HCT116 (cell line): Measurements from ENCODE around the gene GINS3. TPM values are rescaled to one million over a fixed set of nuclear protein-coding genes. Genes with fewer than 3 reads are reported as not detected.

Source experiments
- ATAC-seq: fragments of 200-7000 bp; cut with Tn5 transposase; 2 replicates; pipeline ENCODE4 v1.9.1; 2020; ENCODE audit warnings: mild to moderate bottlenecking, moderate library complexity
- BruUV-seq: library from RNA; stranded (reverse); fragments of 400-500 nt; replicated peaks from 2 replicates; lab custom pipeline; 2021; lab: Mats Ljungman, UMichigan
- CTCF ChIA-PET: fragments of 300-600 bp; sonication (Branson Sonifier 250); formaldehyde crosslinking; loops from one replicate; lab custom pipeline; 2021; ENCODE audit warnings: antibody characterized with exemption; lab: Charles Lee
- POLR2A ChIA-PET: fragments of 300-600, 350-600 bp; sonication (Branson Sonifier 250); formaldehyde crosslinking; loops from one replicate; lab custom pipeline; 2021; ENCODE audit warnings: antibody characterized with exemption; lab: Charles Lee
- RAD21 ChIA-PET, 2 experiments: fragments of 300-600 bp; sonication (Branson Sonifier 250); formaldehyde crosslinking; loops; one replicate each; lab custom pipeline; 2023; ENCODE audit warnings: low total read pairs in 2 of 2; ENCODE audit not compliant: uncharacterized antibody in 2 of 2, unreplicated experiment in 2 of 2, low non-redundant PET in 1 of 2; lab: Charles Lee
- DNase-seq: peaks from one replicate; pipeline ENCODE4 v3.0.0-alpha.2; 2010; ENCODE audit warnings: low read depth, low spot score
- H2AFZ ChIP-seq: fragments of 200-600 bp; shearing (Covaris generic), sonication (generic); 2 replicates; pipeline ENCODE4 v1.6.1; 2017; ENCODE audit warnings: low read depth, mixed run types, mixed read lengths, antibody characterized with exemption, low read length; ENCODE audit not compliant: poor library complexity, severe bottlenecking
- H3K27ac ChIP-seq: 2 replicates; pipeline ENCODE4 v1.5.1; 2012; ENCODE audit warnings: low read depth, low read length
- H3K27me3 ChIP-seq: fragments of 200-600 bp; sonication (generic); 2 replicates; pipeline ENCODE4 v1.6.1; 2016; ENCODE audit warnings: mixed run types, low read length, mixed read lengths; ENCODE audit not compliant: insufficient read depth
- H3K36me3 ChIP-seq, 2 experiments: fragments of 200-500 bp in 1 of 2; fragments of 200-600 bp in 1 of 2; sonication (Bioruptor generic) in 1 of 2; sonication (generic) in 1 of 2; 2 replicates each; pipeline versions ENCODE4 v1.5.1 to v1.6.1; 2014 to 2016; ENCODE audit warnings: low read length in 2 of 2, inconsistent platforms in 1 of 2, mixed read lengths in 1 of 2, mixed run types in 1 of 2; ENCODE audit not compliant: insufficient read depth in 2 of 2, control insufficient read depth in 1 of 2
- H3K4me1 ChIP-seq, 2 experiments: fragments of 200-600 bp in 1 of 2; sonication (generic) in 1 of 2; 2 replicates each; pipeline versions ENCODE4 v1.5.1 to v1.6.1; 2012 to 2017; ENCODE audit warnings: low read length in 2 of 2, inconsistent platforms in 1 of 2, mild to moderate bottlenecking in 1 of 2, mixed read lengths in 1 of 2, mixed run types in 1 of 2, moderate library complexity in 1 of 2; ENCODE audit not compliant: insufficient read depth in 2 of 2, control insufficient read depth in 1 of 2
- H3K4me2 ChIP-seq: fragments of 200-600 bp; sonication (generic); 2 replicates; pipeline ENCODE4 v1.6.1; 2017; ENCODE audit warnings: mixed run types, low read length, mixed read lengths
- H3K4me3 ChIP-seq, 2 experiments: fragments of 200-600 bp in 1 of 2; sonication (generic) in 1 of 2; replicated peaks in 1 of 2; 2 replicates each; pipeline ENCODE4 v1.5.1; 2011 to 2016; ENCODE audit warnings: low read length in 2 of 2, control low read depth in 1 of 2, low read depth in 1 of 2, mild to moderate bottlenecking in 1 of 2, mixed read lengths in 1 of 2, mixed run types in 1 of 2
- H3K79me2 ChIP-seq: fragments of 200-600 bp; sonication (generic); 2 replicates; pipeline ENCODE4 v1.6.1; 2017; ENCODE audit warnings: mild to moderate bottlenecking, mixed run types, low read length, moderate library complexity, mixed read lengths; ENCODE audit not compliant: insufficient read depth
- H3K9ac ChIP-seq: fragments of 200-600 bp; sonication (generic); 2 replicates; pipeline ENCODE4 v1.6.1; 2016; ENCODE audit warnings: low read length, mixed read lengths
- H3K9me2 ChIP-seq: fragments of 200-600 bp; sonication (generic), shearing (Covaris generic); 2 replicates; pipeline ENCODE4 v1.6.1; 2017; ENCODE audit warnings: mixed run types, mild to moderate bottlenecking, moderate library complexity; ENCODE audit not compliant: insufficient read depth
- H3K9me3 ChIP-seq, 2 experiments: fragments of 200-500 bp in 1 of 2; fragments of 200-600 bp in 1 of 2; sonication (Bioruptor generic) in 1 of 2; sonication (generic) in 1 of 2; 2 replicates each; pipeline ENCODE4 v1.6.1; 2014 to 2017; ENCODE audit warnings: low read length in 2 of 2, mixed read lengths in 2 of 2, inconsistent platforms in 1 of 2, low read depth in 1 of 2, mild to moderate bottlenecking in 1 of 2, mixed run types in 1 of 2, moderate library complexity in 1 of 2; ENCODE audit not compliant: control insufficient read depth in 1 of 2, insufficient read depth in 1 of 2
- H4K20me1 ChIP-seq: fragments of 200-600 bp; sonication (generic), shearing (Covaris generic); 2 replicates; pipeline ENCODE4 v1.6.1; 2017; ENCODE audit warnings: mixed run types, mild to moderate bottlenecking, moderate library complexity; ENCODE audit not compliant: insufficient read depth
- CBX3 ChIP-seq: IDR thresholded peaks from 2 replicates; pipeline ENCODE4 v1.6.1; 2012; ENCODE audit warnings: low read depth
- EGR1 ChIP-seq: IDR thresholded peaks from 2 replicates; pipeline ENCODE4 v1.6.1; 2012; ENCODE audit warnings: low read depth
- ELF1 ChIP-seq: IDR thresholded peaks from 2 replicates; pipeline ENCODE4 v1.6.1; 2012; ENCODE audit warnings: low read depth, borderline replicate concordance
- EZH2phosphoT487 ChIP-seq: fragments of 200-600 bp; IDR thresholded peaks from 2 replicates; pipeline ENCODE4 v1.6.1; 2018; ENCODE audit warnings: antibody characterized with exemption, borderline replicate concordance
- FOSL1 ChIP-seq: IDR thresholded peaks from 2 replicates; pipeline ENCODE4 v1.6.1; 2012; ENCODE audit warnings: low read depth
- POLR2A ChIP-seq: IDR thresholded peaks from 2 replicates; pipeline ENCODE4 v1.7.0; 2011; ENCODE audit warnings: borderline replicate concordance; ENCODE audit not compliant: insufficient read depth, insufficient read length; ENCODE audit errors: extremely low read depth
- REST ChIP-seq: IDR thresholded peaks from 2 replicates; pipeline ENCODE4 v1.6.1; 2012; ENCODE audit warnings: low read depth
- SIN3A ChIP-seq: IDR thresholded peaks from 2 replicates; pipeline ENCODE4 v1.6.1; 2012; ENCODE audit warnings: low read depth
- TCF7L2 ChIP-seq: IDR thresholded peaks from 2 replicates; pipeline ENCODE4 v1.7.0; 2011; ENCODE audit warnings: borderline replicate concordance, inconsistent platforms; ENCODE audit not compliant: insufficient read depth, insufficient read length; ENCODE audit errors: extremely low read depth
- YY1 ChIP-seq: IDR thresholded peaks from 2 replicates; pipeline ENCODE4 v1.6.1; 2011; ENCODE audit warnings: low read length, low read depth, moderate library complexity, mild to moderate bottlenecking; ENCODE audit not compliant: insufficient replicate concordance; ENCODE audit errors: extremely low read depth
- ZNF274 ChIP-seq: fragments of 200-500 bp; sonication (Bioruptor generic); IDR thresholded peaks from 2 replicates; pipeline ENCODE4 v1.6.1; 2014; ENCODE audit warnings: mild to moderate bottlenecking, low read depth, low read length, inconsistent platforms
- intact Hi-C: fragments of 100-400 bp; cut with micrococcal nuclease; formaldehyde crosslinking; loops from 2 replicates; pipeline ENCODE4 v1.10.0; 2022
- total RNA-seq: library from RNA; stranded (reverse); gene quantifications from one replicate; pipeline ENCODE4 v1.2.1, GENCODE V29; 2021; ENCODE audit not compliant: unreplicated experiment
- TF ChIP-seq, protein P1 (sequence below), 3 experiments: fragments of 200-600 bp in 1 of 3; sonication (generic) in 1 of 3; IDR thresholded peaks in 2 of 3; conservative IDR thresholded peaks in 1 of 3; 2 replicates each; pipeline ENCODE4 v1.5.1; 2012 to 2017; ENCODE audit warnings: low read depth in 2 of 3, low read length in 2 of 3, antibody characterized with exemption in 1 of 3, borderline replicate concordance in 1 of 3, control low read depth in 1 of 3, mild to moderate bottlenecking in 1 of 3, mixed read lengths in 1 of 3, mixed run types in 1 of 3, moderate library complexity in 1 of 3; ENCODE audit not compliant: insufficient read depth in 1 of 3

Gene GINS3
- total RNA-seq, 1 experiment from 2014 or later, result 12.1 TPM

GRCh38 chr16:58417035-58417434, 24.8 kb downstream of the GINS3 start:
- Histone ChIP-seq H3K9ac (no peak overlapping the region), H3K4me1 (peaks cover 0 to 8% of the 10 kb centered on the region in 2 experiments; a peak in 2 of 4 replicates), H3K4me2 (no peak overlapping the region), H2AFZ (no peak overlapping the region), H3K9me3 (no peaks in the 10 kb centered on the region), H3K27me3 (no peaks in the 10 kb centered on the region), H3K36me3 (no peaks in the 10 kb centered on the region), H3K27ac (no peak overlapping the region), H3K9me2 (no peaks in the 10 kb centered on the region), H3K4me3 (no peak overlapping the region), H3K79me2 (no peaks in the 10 kb centered on the region), H4K20me1 (no peaks in the 10 kb centered on the region)
- CTCF ChIA-PET, result no interaction called here
- POLR2A ChIA-PET, result interaction anchor here (0.6 kb wide), 1 partner anchor 9 kb away, joined by 3 read pairs; no protein-coding TSS in a partner anchor
- ATAC-seq (no peak), DNase-seq (no peak)
- BruUV-seq, result no TSS peak
- RAD21 ChIA-PET, result interaction anchor here in 1 of 2 experiments (0.6 kb wide), 1 partner anchor 216 kb away, joined by 3 read pairs; no protein-coding TSS in a partner anchor
- TF ChIP-seq, protein P1, sequence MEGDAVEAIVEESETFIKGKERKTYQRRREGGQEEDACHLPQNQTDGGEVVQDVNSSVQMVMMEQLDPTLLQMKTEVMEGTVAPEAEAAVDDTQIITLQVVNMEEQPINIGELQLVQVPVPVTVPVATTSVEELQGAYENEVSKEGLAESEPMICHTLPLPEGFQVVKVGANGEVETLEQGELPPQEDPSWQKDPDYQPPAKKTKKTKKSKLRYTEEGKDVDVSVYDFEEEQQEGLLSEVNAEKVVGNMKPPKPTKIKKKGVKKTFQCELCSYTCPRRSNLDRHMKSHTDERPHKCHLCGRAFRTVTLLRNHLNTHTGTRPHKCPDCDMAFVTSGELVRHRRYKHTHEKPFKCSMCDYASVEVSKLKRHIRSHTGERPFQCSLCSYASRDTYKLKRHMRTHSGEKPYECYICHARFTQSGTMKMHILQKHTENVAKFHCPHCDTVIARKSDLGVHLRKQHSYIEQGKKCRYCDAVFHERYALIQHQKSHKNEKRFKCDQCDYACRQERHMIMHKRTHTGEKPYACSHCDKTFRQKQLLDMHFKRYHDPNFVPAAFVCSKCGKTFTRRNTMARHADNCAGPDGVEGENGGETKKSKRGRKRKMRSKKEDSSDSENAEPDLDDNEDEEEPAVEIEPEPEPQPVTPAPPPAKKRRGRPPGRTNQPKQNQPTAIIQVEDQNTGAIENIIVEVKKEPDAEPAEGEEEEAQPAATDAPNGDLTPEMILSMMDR (IDR thresholded peaks at IDR 0.05 in 2 of 3, conservative IDR thresholded peaks at IDR 0.05 in 1 of 3; ENCODE audit: borderline replicate concordance in 1 of 3, insufficient read depth in 1 of 3, low read depth in 2 of 3, low read length in 2 of 3), result no peak
- no peak for TF ChIP-seq ZNF274
- no peak for TF ChIP-seq EZH2phosphoT487
- no peak for TF ChIP-seq TCF7L2
- no peak for TF ChIP-seq REST
- TF ChIP-seq SIN3A, result no peak
- no peak for TF ChIP-seq FOSL1
- TF ChIP-seq CBX3, result no peak
- TF ChIP-seq POLR2A, result no peak
- TF ChIP-seq ELF1, result no peak
- TF ChIP-seq YY1, result no peak
- no peak for TF ChIP-seq EGR1
- intact Hi-C loops, result no loop called here
